Right lobe of liver (tissue), 4 donors: ENCODE data around the gene ITGB1.

Experiments
- POLR2A ChIP-seq: fragments of 450-650 bp; IDR thresholded peaks from one replicate; pipeline ENCODE4 v1.6.1; 2017; ENCODE audit warnings: antibody characterized with exemption, mild to moderate bottlenecking
- TF ChIP-seq, protein P1 (sequence below), 4 donors: fragments of 200-600 bp in 3 of 4; fragments of 450-650 bp in 1 of 4; IDR thresholded peaks; one replicate each; pipeline versions ENCODE4 v1.5.1 to v1.8.0; 2016 to 2022; ENCODE audit warnings: antibody characterized with exemption in 4 of 4, mild to moderate bottlenecking in 2 of 4
- donor health status: DM: no; HTN: no; CAD: no.
- donor health status: DM: no; HTN: no; CAD: no.
- donor health status: DM: no; HTN: yes; CAD: no.

DNA sequence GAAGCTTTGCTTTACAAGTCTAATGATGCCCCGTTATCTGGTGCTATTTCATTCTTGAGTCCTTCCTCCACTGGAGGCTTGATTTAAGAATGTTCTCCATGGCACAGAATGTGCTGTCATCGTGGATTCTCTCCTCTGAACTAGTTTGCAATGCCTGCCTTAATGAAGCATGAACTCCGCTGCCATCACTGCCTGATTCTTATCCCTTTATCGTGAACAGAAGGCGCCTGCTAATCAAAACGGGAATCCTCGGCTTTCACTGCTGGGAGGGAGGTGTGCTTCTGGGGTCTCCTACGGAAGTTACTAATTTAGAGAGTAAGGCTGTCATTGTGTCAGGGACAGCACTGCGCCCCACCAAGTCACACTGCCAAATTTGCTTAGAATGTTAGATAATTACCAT, 56.2 kb downstream of the ITGB1 start:
- TF ChIP-seq, protein P1, sequence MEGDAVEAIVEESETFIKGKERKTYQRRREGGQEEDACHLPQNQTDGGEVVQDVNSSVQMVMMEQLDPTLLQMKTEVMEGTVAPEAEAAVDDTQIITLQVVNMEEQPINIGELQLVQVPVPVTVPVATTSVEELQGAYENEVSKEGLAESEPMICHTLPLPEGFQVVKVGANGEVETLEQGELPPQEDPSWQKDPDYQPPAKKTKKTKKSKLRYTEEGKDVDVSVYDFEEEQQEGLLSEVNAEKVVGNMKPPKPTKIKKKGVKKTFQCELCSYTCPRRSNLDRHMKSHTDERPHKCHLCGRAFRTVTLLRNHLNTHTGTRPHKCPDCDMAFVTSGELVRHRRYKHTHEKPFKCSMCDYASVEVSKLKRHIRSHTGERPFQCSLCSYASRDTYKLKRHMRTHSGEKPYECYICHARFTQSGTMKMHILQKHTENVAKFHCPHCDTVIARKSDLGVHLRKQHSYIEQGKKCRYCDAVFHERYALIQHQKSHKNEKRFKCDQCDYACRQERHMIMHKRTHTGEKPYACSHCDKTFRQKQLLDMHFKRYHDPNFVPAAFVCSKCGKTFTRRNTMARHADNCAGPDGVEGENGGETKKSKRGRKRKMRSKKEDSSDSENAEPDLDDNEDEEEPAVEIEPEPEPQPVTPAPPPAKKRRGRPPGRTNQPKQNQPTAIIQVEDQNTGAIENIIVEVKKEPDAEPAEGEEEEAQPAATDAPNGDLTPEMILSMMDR (IDR thresholded peaks at IDR 0.05), result no peak
- TF ChIP-seq POLR2A, result no peak
